ENCODE results near the gene ARRB1. TPM values are rescaled to one million over a fixed set of nuclear protein-coding genes. Genes with fewer than 3 reads are reported as not detected.
A peak's percentile ranks its signal among the peaks of the same experiment; 100 is the strongest.

The ARRB1 gene
- total RNA-seq, 1 experiment from 2014 or later = 24.2 TPM

DNA sequence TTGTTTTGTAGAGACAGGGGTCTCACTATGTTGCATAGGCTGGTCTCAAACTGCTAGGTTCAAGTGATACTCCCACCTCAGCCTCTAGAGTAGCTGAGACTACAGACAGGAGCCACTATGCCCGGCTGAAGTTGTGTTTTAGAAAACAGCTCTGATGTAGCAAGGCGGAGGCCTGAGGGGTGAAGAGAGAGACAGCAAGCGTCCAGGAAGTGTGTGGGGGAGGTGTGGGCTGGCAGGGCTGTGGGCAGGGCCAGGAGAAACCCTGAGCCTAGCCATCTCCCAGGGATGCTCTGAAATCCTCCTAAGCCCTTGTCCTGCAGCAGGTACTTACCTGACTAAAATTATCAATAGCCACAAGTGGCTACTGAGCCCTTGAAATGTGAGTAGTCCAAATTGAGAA lies 31.8 kb upstream of the ARRB1 start:
- Histone ChIP-seq H3K9ac (ENCODE audit: low read length) (no peak overlapping the region), H3K36me3 (ENCODE audit: control insufficient read depth in 1 of 2, insufficient read depth in 2 of 2, low read length in 2 of 2) (no peaks in the 10 kb centered on the region), H3K79me2 (ENCODE audit: insufficient read depth, low read length) (no peaks in the 10 kb centered on the region), H3K4me1 (ENCODE audit: control insufficient read depth in 1 of 2, insufficient read depth in 2 of 2, low read length in 2 of 2) (peaks cover 24 to 49% of the 10 kb centered on the region in 2 experiments), H2AFZ (ENCODE audit: low read depth, low read length, poor library complexity, severe bottlenecking) (no peak overlapping the region), H3K9me3 (ENCODE audit: control insufficient read depth in 1 of 2, insufficient read depth in 1 of 2, low read depth in 1 of 2, low read length in 2 of 2) (no peaks in the 10 kb centered on the region), H3K27me3 (ENCODE audit: insufficient read depth, low read length) (no peaks in the 10 kb centered on the region), H4K20me1 (ENCODE audit: insufficient read depth) (no peaks in the 10 kb centered on the region), H3K4me3 (replicated peaks in 1 of 2; ENCODE audit: low read depth in 1 of 2, low read length in 2 of 2) (no peak overlapping the region), H3K4me2 (ENCODE audit: low read length) (no peak overlapping the region), H3K27ac (ENCODE audit: low read depth, low read length) (no peak overlapping the region), H3K9me2 (ENCODE audit: insufficient read depth) (no peaks in the 10 kb centered on the region)
- RAD21 ChIA-PET (ENCODE audit: low non-redundant PET in 1 of 2, low total read pairs in 2 of 2, uncharacterized antibody in 2 of 2, unreplicated experiment in 2 of 2) = interaction anchor here in 1 of 2 experiments (3.1 kb wide), 1 partner anchor 103 kb away, joined by 9 read pairs; no protein-coding TSS in a partner anchor
- intact Hi-C loops (cut with micrococcal nuclease) = no loop called here
- BruUV-seq (replicated peaks) = no TSS peak
- no peak for ATAC-seq
- no peak for DNase-seq (ENCODE audit: low read depth, low spot score)
- CTCF ChIA-PET = interaction anchor here (0.9 to 7.1 kb wide), 2 partner anchors 57 to 103 kb away, joined by 3 to 57 read pairs; no protein-coding TSS in a partner anchor
- POLR2A ChIA-PET = no interaction called here
- TF ChIP-seq EGR1 (IDR thresholded peaks at IDR 0.05; ENCODE audit: low read depth) (no peak), ZNF274 (IDR thresholded peaks at IDR 0.05; ENCODE audit: low read depth, low read length) (no peak)

DNA sequence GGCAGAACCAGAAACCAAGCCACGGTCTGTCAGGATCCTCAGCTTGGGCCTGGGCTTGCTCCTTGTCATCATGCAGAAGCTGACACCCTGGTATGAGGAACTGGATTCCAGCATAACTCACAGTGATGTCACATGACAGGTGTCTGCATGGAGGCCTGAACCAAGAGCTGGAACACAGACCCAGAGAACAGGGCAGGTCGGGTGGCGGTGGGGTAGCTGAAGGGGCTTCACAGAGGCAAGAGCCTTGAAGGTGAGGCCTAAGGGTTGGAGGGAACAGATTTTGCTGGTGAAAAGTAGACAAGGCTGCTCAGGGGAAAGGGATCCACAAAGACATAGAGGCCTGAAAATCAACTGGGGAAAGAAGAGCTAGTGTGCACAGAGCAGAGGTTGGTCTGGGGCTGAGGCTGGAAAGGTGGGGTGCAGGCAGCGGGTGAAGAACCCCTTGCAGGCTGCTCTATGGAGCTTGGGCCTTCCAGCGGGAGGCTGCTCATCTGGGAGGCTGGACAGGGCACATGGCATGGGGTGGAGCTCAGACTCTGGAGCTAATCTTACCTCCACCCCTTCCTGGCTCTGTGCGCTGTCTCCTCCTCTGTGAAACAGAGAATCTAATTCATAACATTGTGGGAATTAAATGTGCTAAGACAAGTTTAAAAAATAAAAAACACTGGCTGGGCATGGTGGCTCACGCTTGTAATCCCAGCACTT lies 29.4 kb upstream of the ARRB1 start:
- H3K9me3 ChIP-seq (ENCODE audit: control insufficient read depth in 1 of 2, insufficient read depth in 1 of 2, low read depth in 1 of 2, low read length in 2 of 2) = no peaks in the 10 kb centered on the region
- H4K20me1 ChIP-seq (ENCODE audit: insufficient read depth) = no peaks in the 10 kb centered on the region
- H3K27ac ChIP-seq (ENCODE audit: low read depth, low read length) = no peak overlapping the region
- H3K27me3 ChIP-seq (ENCODE audit: insufficient read depth, low read length) = no peaks in the 10 kb centered on the region
- no peak for DNase-seq (ENCODE audit: low read depth, low spot score)
- BruUV-seq (replicated peaks) = no TSS peak
- H3K79me2 ChIP-seq (ENCODE audit: insufficient read depth, low read length) = no peaks in the 10 kb centered on the region
- POLR2A ChIA-PET = interaction anchor here (1.0 to 1.2 kb wide), 2 partner anchors 9 to 19 kb away, joined by 3 read pairs; no protein-coding TSS in a partner anchor
- RAD21 ChIA-PET (ENCODE audit: low non-redundant PET in 1 of 2, low total read pairs in 2 of 2, uncharacterized antibody in 2 of 2, unreplicated experiment in 2 of 2) = interaction anchor here (0.6 to 3.1 kb wide), 3 partner anchors 101 to 942 kb away, joined by 3 to 9 read pairs (median 3); no protein-coding TSS in a partner anchor
- ATAC-seq = peak; percentile 45; the same call in 1 of the 2 replicates
- H3K9me2 ChIP-seq (ENCODE audit: insufficient read depth) = no peaks in the 10 kb centered on the region
- H3K4me2 ChIP-seq (ENCODE audit: low read length) = peak overlapping the region; percentile 28
- TF ChIP-seq SIN3A (IDR thresholded peaks at IDR 0.05; ENCODE audit: low read depth) = peak; percentile 73
- no peak; the same call in 1 of the 2 replicates for TF ChIP-seq ELF1 (IDR thresholded peaks at IDR 0.05; ENCODE audit: borderline replicate concordance, low read depth)
- TF ChIP-seq, protein P1, sequence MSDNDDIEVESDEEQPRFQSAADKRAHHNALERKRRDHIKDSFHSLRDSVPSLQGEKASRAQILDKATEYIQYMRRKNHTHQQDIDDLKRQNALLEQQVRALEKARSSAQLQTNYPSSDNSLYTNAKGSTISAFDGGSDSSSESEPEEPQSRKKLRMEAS (IDR thresholded peaks at IDR 0.05) = peak; percentile 42; the same call in 1 of the 2 replicates
- H3K4me3 ChIP-seq (replicated peaks in 1 of 2; ENCODE audit: low read depth in 1 of 2, low read length in 2 of 2) = no peak overlapping the region
- H3K4me1 ChIP-seq (ENCODE audit: control insufficient read depth in 1 of 2, insufficient read depth in 2 of 2, low read length in 2 of 2) = peaks cover 15 to 34% of the 10 kb centered on the region in 2 experiments
- no peaks in the 10 kb centered on the region for H3K36me3 ChIP-seq (ENCODE audit: control insufficient read depth in 1 of 2, insufficient read depth in 2 of 2, low read length in 2 of 2)
- H3K9ac ChIP-seq (ENCODE audit: low read length) = no peak overlapping the region
- intact Hi-C loops (cut with micrococcal nuclease) = no loop called here
- CTCF ChIA-PET = interaction anchor here (0.9 to 2.7 kb wide), 3 partner anchors 41 to 104 kb away, joined by 3 to 11 read pairs (median 3); no protein-coding TSS in a partner anchor
- H2AFZ ChIP-seq (ENCODE audit: low read depth, low read length, poor library complexity, severe bottlenecking) = peak overlapping the region; percentile 28
